Measurements from ENCODE around the gene IL24.

DNA sequence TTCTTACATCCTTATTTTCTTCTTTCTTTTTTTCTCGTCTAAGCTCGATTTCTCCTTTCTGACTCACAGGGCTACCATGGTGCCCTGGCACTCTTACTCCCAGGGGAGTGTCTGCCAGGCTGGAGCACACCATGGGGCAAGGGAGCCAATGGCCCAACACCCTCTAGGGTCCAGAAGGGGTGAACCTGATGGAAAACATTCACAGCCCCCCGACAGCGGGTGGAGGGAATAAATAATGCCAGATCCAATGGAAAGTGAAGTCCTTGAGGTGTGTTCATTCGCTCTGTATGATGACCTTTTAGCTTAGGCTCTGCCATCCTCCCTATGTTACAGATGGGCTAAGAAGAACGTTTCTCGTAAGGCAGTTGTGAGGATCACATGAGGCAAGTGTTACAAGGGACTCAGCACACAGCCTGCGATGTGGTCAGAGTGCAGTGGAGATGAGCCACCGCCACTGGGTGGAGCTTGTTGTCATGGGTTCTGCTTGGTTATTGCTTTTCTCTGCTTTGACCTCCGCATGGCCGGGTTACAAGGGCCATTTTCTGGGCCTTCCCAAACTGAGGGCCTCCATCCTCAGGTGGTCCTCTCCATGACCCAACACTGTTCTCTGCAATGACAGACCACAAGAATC lies 28.0 kb downstream of the IL24 start:
- peak in 1 of 6 experiments; percentile 5 for TF ChIP-seq CTCF (IDR thresholded peaks at IDR 0.05)
- peak in 1 of 4 donors; percentile 14 for TF ChIP-seq POLR2A (IDR thresholded peaks at IDR 0.05)
